Hematopoietic multipotent progenitor cell treated with erythropoietin and hydrocortisone succinate and interleukin-3 and kit ligand, for 8 days (in vitro differentiated cells): ENCODE results near the gene ARL9.

ENCODE experiments used
- DNase-seq: peaks from one replicate; pipeline ENCODE4 v3.0.0-alpha.2; 2015

Gene ARL9, protein sequence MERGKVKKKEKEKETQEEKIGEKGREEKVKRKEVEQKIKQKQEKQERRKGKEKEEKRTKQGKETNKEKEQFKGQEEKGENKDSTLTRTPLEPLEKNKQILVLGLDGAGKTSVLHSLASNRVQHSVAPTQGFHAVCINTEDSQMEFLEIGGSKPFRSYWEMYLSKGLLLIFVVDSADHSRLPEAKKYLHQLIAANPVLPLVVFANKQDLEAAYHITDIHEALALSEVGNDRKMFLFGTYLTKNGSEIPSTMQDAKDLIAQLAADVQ

DNA sequence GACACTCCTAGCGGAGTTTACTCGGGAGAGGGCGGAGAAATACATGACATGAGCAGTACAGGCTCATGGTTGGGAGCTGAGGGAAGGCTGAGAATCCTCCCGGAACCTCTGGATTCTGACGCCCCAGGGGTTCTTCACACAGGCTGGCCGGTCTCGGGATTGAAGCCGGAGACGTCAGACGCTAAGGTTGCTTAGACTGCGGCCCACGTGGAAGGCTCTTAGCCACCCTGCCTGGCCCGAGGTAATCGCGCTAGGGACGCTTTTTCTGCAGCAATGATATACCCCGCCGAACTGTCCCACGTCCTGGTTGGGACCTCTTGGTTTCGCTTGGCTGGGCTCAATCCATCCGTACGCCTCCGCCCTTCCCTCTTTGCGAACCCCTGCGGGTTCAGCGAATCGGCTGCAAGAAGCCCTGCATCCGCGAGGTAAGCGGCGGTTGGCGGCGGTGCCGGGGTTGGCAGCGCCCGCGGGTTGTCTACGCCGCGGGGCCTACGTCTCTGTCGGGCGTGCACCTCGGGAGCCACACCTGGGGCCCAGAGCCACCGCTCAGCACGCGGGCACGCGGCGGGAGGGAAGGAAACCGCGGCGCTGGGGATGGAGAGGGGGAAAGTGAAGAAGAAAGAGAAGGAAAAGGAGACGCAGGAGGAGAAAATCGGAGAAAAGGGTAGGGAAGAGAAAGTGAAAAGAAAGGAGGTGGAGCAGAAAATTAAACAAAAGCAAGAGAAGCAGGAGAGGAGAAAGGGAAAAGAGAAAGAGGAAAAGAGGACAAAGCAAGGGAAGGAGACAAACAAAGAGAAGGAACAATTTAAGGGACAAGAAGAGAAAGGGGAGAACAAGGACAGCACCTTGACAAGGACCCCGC, at the start of gene ARL9:
Gene ARL9 (plus strand): TSS at position 523 of the 862 bp plus-strand sequence. CDS start 72 bp downstream, at position 595.
- DNase-seq: peak; percentile 66

DNA sequence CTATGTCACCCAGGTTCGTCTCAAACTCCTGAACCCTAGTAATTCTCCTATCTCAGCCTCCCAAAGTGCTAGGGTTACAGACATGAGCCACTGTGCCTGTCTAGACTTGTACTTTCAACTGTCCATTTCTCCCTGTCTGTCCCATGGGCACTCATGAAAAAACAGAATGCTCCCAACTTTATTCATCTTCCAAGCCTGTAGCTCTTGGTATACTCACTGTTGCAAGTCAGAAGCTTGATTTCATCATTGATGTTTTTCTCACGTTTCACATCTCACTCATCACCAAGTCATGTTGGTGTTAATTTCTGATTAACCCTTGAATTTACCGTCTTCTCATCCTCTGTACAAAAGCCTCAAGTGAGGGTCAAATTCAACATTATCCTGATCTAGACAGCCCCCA, 45.5 kb upstream of the ARL9 start:
- no peak for DNase-seq

DNA sequence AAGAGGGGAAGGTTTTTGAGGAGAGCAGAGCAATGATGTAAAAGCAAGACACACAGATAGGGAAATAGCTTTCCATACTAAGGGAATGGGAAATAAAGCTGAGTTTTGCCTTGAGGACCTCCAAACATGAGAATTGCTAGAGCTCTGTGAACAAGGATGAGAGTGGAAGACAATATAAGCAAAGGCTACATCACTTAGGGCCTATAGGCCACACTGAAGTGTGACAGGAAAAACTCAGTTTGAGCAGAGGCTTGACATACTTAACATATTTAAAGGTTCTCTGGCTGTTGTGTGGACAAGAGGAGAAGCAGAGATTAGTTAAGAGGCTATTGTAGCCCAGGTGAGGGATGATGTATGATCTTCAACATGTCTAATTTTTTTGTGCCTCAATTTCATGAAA, 43.4 kb upstream of the ARL9 start:
- DNase-seq: no peak

DNA sequence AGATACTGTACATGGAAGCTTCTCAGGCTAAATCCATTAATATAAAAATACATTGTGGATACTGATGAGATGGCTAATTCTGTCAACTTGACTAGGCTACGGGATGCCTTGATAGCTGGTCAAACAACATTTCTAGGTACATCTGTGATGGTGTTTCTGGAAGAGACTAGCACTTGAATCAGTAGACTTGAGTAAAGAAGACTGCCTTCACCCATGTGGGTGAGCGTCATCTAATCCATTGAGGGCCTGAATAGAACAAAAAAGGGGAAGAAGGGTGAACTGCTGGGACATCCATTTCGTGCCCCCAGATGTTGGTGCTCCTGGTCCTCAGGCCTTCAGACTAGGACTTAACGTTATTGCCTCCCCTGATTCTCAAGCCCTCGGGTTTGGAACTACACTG, 41.9 kb upstream of the ARL9 start:
- no peak for DNase-seq

DNA sequence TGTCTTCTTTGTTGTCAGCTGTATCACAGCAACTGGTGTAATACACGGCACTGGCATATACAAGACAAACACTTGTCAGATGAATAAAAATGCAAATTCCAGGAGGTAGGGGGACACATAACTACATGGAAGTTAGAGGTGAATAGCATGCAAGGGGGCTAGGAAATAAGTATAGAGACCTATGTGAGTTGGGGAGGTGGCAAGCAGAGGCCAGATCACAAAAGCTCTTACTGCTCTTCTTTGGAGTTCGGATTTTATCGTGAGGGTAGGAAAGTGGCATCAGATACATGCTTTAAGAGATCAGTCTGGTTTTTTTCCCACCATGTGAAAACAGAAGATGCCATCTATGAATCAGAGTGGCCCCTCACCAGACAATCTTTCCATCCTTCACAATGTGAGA, 41.0 kb upstream of the ARL9 start:
- no peak for DNase-seq

DNA sequence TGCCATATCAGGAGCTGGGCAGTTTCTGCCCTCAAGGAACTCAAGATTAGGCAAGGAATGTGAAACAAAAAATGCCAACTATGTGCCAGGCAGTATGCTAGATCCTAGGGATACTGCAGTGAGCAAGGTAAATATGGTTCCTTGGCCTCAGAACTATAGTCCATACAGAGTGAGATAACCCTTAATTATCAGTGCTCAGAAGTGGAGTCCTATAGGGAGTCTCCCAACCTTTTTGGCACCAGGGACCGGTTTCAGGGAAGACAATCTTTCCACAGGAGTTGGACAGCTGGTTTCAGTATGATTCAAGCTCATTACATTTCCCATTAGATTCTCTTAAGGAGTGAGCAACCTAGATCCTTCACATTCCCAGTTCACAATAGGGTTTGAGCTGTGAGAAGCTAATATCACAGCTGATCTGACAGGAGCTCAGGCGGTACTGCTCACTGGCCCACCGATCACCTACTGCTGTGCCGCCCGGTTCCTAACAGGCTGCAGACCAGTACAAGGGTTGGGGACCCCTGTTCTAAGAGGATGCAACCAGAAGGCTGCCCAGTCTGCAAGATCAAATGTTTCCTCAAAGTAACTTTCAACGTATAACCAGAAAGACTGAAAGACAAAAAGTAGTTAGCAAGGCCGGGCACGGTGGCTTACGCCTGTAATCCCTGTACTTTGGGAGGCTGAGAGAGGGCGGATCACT, 39.8 kb upstream of the ARL9 start:
- no peak for DNase-seq

DNA sequence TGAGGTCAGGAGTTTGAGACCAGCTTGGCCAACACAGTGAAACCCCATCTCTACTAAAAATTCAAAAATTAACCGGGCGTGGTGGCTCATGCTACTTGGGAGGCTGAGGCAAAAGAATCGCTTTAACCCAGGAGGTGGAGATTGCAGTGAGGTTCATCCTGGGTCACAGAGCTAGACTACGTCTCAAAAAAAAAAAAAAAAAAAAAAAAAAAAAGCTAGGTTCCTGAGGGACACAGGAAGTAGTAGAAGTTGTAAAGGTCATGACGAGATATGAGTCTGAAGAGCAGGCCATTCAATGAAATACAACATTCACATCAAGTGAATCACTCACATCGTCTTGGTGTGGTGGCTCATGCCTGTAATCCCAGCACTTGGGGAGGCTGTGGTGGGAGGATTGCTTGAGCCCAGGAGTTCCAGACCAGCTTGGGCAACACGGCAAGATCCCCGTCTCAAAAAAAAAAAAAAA, 39.3 kb upstream of the ARL9 start:
- DNase-seq: peak; percentile 68

DNA sequence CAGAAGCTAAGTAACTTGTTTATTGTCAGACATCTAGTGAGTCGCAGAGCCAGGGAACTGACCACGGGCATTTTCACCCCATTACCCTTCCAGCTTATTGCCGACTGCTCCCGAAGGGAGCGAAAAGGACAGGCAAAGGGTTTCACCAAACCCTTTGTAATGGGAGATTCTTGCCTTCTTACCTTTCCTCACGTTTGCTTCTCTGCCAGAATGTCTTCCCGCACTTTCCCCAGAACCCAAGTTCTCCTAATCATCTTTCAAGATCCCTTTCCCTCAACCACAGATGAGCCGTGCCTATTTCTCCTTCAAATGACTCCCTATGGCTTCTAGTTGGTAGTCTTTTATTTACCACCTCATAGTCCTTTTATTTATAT, 38.7 kb upstream of the ARL9 start:
- no peak for DNase-seq

DNA sequence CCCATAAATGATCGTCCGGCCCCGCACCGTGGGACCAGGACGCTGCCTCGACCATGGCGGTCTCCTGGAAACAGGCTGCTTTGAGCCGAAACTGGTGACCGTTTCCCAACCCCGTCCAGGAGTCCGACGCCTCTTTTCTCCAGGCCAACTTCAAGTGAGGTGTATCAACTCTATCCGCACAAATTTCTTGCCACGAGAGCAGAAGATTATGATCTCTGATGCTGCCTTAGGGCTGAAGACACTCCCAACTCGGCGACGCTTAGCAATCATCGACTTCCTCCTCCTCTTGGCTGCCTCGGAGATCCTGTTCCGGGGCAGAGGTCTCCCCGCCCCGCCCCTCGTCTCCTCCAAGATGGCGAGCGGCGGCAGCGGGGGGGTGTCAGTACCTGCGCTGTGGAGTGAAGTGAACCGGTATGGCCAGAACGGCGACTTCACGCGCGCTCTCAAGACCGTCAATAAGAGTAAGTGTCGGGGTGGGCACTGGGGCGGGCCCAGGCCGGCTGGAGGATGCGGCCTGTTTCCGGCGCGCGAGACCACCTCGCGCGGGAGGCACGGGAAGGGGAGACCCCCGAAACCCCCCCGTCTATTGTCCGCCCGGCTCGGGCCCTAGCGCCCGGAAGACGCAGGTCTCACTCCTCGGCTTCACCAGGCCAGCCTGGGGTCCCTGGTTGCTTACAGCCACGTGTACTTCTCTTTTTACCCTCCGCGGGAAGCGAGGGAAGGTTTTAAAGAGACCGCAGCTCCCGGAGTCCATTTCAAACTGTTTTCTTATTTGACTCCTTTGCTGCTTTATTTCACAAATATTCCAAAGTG, 38.1 kb upstream of the ARL9 start, which contains the start of gene SRP72:
Gene SRP72 (plus strand): TSS at position 334 of the 813 bp plus-strand sequence. CDS start 19 bp downstream, at position 353.
- DNase-seq: peak; percentile 97

DNA sequence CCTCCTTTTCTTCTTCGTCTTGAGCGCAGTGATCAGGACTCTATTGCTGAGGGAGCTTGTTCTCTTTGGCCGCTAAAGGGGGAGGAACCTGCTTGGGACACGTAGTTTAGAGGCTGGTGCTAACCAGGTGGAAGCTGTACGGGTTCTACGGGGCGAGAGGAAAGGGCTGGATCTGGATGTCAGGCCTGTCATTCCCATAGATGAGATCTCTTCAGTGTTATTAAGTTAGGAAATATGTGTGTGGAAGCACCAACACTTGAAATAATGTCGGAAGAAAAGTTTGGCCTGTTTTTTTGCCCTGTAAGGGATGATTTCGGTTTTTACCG, 37.5 kb upstream of the ARL9 start:
- DNase-seq: peak; percentile 62

DNA sequence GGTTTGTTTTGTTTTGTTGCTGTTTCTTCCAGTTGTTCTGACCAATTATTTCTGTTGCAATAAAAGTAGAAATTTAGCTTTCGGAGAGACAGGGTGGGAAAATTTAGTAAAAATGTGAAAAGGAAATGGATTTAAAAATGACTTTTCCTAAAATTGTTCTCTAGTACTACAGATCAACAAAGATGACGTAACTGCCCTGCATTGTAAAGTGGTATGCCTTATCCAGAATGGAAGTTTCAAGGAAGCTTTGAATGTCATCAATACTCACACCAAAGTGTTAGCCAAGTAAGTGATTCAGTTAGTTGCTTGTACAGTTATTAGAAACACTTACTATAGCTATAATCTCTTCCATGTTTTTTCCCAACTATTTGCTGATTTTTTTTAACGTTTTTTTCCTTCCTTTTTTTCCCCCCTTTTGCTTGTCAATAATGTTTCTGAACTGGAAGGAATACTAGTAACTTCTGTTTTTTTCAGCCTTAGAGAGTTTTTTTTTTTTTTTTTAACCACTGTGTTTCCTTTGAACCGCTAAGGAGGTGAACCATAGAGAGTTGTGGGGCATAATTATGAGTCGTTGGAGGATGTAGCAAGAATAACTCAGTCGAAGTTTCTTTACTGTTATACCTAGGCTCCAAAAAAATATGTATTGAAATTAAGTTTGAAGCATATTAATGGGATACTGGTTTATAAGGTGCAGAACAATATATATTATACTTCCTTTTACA, 35.9 kb upstream of the ARL9 start:
- no peak for DNase-seq

DNA sequence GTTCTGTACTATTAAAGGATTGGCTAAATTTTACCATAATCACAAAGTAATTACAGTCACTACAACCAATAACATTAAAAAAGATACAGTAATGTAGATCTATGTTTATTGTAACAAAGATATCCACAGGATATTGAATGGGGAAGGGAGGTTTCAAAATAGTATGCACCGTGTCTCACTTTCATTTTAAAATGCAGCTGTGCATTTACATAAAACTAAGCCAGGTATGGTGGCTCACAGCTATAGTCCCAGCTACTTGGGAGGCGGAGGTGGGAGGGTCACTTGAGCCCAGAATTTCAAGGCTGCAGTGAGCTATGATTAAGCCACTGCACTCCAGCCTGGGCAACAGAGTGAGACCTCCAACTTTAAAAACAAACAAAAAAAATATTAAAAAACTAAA, 29.7 kb upstream of the ARL9 start:
- no peak for DNase-seq

DNA sequence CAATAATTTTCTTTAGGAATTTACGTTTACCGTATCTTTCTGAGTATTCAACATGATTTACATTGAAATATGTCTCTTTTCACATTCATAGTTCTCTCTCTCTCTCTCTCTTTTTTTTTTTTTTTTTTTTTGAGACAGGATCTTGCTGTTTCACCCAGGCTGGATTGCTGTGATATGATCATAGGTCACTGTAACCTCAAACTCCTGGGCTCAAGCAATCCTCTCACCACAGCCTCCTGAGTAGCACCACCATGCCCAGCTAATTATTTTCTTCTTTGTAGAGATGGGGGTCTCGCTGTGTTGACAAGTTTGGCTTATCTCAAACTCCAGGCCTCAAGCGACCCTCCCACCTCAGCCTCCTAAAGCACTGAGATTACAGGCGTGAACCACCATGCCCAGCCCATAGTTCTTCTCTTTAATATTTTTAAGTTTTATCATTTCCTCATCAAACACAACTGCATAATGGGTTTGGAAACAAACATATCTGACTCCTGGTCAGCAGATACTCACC, 28.3 kb upstream of the ARL9 start:
- DNase-seq: peak; percentile 57

DNA sequence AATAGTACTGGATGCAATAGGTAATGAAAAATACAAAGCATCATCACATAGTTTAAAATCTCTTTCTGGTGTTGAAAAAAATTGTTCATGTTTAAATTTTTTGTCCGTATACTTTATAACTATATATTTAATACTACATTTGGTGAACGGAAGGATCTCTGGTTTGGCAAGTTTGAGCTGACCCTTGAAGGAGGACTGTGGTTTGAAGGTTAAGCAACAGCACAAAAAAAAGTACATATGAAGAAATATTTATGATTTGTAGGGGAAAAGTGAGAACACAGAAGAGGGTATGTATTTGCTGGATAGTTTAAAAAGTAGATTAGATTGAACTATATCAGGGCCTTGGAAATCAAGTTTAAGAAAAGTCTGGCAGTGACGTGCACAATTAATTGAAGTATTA, 24.9 kb upstream of the ARL9 start:
- no peak for DNase-seq

DNA sequence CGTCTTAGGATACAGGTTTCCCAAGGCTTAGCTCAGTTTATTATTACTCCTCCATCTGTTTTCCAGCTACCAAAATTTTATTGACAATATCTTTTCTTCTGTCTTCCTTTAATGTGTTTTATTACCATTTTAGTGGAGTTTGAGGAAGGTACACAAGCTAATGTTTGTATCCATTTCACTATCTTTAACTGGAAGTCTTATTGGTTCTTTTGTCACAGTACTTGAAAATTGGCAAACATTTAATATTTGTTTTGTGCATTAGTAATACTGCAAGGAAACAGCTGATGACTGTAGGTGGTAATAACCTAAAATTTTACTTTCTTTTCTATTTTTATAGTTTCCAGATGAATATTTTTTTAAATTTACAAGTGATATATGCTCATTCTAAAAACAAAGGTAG, 9.3 kb upstream of the ARL9 start:
- DNase-seq: no peak

DNA sequence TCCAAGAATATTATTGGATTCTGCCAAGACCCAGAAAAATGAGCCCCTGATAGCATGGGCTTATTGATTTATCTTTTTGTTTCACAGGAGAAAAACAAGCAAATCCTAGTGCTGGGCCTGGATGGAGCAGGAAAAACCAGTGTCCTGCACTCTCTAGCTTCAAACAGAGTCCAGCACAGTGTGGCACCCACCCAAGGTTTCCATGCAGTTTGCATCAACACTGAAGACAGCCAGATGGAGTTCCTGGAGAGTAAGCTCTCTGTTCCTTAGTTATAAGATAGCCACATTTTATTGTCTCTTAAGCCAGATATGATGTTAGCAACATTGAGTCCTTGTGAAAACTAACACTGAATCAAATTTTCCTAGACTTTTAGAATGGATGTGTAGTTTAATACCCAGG, 5.5 kb downstream of the ARL9 start:
- DNase-seq: peak; percentile 32

DNA sequence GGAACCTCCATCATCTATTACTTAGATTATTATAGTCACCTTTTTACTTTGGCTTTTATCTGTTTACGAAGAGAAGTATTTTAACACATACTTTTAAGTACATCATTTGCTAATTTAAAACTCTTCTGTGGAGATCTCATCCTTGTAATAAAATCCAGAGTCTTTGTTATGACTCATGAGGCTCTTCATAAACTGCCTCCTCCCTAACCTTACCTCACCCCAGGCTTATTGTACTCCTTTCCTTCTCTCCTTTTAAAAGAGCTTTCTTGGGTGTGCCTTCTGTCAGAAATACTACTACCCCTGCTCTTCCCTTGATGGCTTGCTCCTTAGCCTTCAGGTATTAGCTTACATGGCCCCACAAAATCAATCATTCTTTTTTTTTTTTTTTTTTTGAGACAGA, 6.6 kb downstream of the ARL9 start:
- DNase-seq: peak; percentile 27

DNA sequence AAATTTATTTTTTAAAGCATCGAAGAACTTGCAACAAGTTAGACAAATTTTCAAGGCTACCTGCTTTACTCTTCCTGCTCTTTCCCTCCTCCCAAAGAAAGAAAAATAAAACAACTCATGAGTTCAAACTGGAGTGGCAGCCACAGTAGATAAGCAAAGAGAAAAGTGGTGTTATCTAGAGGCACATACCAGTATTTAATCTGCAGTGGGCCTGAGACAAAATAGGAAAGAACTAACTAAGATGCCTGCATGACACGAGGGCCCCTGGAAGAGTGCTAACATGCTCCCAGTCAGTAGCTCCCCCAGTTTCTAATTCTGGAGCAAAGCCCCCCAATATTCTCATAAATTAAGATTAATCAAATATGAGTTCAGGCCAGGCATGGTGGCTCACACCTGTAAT, 7.9 kb downstream of the ARL9 start:
- DNase-seq: peak; percentile 83

DNA sequence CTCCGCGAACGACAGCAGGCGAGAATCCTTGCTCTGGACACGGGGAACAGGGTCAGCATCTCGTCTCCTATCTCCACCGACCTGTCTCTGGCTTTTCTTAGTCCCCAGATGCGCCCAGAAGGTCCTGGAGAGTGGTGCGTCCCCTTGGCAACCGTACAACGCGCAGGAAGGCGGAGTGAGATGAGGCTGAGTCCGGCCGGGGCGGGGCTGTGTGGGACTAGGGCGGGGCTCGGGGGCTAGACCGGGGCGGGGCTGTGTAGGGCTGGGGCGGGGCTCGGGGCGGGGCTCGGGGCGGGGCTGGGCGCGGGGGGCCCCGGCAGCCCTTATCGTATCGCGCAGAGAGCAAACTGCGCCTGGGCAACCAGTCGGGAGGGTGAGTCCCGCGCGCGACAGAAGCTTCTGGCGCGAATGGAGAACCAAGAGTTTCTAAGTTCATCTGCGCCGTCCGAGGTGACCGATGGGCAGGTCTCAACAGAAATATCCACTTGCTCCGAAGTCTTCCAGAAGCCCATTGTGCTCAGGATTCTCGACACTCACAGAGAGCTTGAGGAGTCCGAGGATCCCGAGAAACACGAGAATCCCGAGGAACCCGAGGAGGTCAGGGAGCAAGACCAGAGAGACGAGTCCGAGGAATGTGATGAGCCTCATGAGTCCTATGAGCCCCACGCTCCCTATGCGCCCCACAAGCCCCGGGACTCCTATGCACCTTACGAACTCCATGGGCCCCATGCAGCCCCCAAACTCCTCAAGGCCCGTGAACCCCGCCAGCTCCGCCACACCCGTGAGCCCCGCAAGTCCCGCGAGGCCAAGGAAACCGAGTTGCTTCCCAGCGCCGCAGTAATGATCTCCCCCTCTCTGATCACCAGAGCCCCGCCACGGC, 24.9 kb downstream of the ARL9 start:
- DNase-seq: peak; percentile 90

DNA sequence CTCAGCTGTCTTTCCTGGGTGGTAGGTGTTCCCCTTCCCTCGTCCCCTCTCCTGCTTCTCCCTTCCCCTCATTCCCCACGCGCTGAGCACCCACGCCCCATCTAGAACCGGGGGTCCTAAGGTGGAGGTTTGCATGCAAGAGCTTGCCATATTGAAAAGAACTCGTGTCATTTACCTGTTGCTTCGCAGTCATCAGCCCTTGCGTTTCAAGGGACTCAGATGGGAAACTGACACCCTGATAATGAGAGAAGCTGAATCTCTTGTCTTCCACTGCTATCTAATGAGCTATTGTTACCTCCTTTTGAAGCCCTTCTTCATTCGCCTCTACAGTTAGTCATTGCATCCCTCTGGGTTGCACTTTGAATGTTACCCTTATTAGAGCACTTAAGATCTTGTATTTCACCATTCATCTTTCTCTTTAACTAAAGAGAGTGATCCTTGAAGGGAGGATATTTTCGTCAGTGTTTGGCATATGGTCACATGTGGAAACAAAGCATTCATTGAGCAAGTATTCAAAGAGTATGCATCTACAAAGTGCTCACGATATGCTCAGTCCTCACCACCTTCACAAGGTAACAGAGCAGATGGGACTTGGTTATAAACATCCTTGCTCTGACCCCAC, 25.7 kb downstream of the ARL9 start:
- peak; percentile 30 for DNase-seq
